ENCODE results near the gene SLC35E1.
A peak's percentile ranks its signal among the peaks of the same experiment; 100 is the strongest.

Gene SLC35E1

GRCh38 chr19:16587833-16588823 is 15.9 kb upstream of the SLC35E1 start:
- Histone ChIP-seq H3K27ac (peak overlapping the region; percentile 85), H3K9me3 (no peaks in the 10 kb centered on the region), H3K4me1 (ENCODE audit: control insufficient read depth in 1 of 2, insufficient read depth in 1 of 2, low read depth in 1 of 2, low read length in 1 of 2) (peaks cover 67 to 82% of the 10 kb centered on the region in 2 experiments), H3K36me3 (no peaks in the 10 kb centered on the region), H3K27me3 (no peaks in the 10 kb centered on the region), H3K4me3 (ENCODE audit: low read depth in 1 of 2, low read length in 1 of 2) (peak overlapping the region; percentile 30 to 45)
- no peak for TF ChIP-seq CTCF (IDR thresholded peaks at IDR 0.05)

DNA sequence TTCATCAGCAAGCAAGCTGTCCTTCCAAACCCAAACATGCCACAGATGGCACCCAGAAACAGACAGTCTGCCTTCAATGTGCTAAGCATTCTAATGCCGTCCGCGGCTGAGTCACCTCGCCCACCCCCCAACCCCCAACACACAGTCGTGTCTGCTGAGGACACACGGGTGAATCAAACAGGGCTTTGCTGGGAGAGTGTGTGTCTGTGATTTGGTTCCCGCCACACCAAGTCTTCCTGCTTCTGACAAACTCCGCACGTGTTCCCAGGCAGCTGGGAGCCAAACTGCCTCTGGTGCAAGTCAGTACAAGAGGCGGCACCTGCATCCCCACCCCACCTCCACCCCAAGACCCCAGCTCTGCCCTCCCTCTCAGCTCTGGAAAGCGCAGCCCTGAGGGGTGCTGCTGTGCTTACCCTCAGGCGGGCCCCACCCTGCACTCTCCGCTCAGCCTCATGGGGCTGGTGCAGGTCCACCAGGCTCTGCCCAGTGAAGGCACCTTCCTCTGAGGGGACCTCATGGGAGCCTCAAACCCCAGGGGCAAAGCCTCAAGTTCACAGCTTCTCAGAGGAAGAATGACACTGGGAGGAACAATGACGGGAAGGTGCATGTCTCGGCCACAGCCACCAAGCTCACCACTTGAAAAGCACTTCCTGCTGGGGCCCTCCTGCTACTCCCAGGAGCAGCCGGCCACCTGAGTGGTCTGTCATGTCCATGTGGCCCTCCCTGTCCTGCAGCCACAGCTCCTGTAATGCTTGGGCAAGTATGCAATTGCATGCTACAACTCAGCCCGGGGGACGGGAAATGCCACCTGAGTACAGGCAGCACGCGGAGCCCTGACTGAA is 15.0 kb upstream of the SLC35E1 start:
- H3K27ac ChIP-seq = peak overlapping the region; percentile 85
- H3K4me3 ChIP-seq (ENCODE audit: low read depth in 1 of 2, low read length in 1 of 2) = peak overlapping the region; percentile 30 to 45

DNA sequence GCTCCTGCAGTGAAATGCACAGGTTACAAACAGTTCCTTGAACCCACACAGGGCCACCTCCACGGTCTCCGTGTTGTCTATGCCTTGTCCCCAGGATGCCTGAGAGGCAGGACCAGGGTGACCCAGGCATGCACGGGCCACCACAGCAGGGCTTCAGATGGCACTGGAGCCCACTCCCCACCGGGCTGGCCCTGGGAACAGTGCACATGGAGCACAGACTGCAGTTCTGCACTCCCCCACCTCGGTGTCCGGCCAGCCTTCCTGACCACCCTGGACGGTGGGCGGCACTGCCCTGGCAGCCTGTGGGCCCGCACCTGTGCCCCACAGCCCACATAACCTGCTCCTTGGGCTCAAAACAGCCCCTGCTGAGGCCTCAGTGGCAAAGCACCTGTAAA is 14.3 kb upstream of the SLC35E1 start:
- no peak overlapping the region for H3K4me3 ChIP-seq (ENCODE audit: low read depth in 1 of 2, low read length in 1 of 2)
- peaks cover 67 to 76% of the 10 kb centered on the region in 2 experiments for H3K4me1 ChIP-seq (ENCODE audit: control insufficient read depth in 1 of 2, insufficient read depth in 1 of 2, low read depth in 1 of 2, low read length in 1 of 2)
- H3K27ac ChIP-seq = peak overlapping the region; percentile 85

More for the DNA sequence above, 15.0 kb upstream of the SLC35E1 start:
- TF ChIP-seq CTCF (IDR thresholded peaks at IDR 0.05) = no peak
- H3K36me3 ChIP-seq = no peaks in the 10 kb centered on the region
- H3K4me1 ChIP-seq (ENCODE audit: control insufficient read depth in 1 of 2, insufficient read depth in 1 of 2, low read depth in 1 of 2, low read length in 1 of 2) = peaks cover 67 to 76% of the 10 kb centered on the region in 2 experiments
- H3K9me3 ChIP-seq = no peaks in the 10 kb centered on the region
- H3K27me3 ChIP-seq = no peaks in the 10 kb centered on the region

DNA sequence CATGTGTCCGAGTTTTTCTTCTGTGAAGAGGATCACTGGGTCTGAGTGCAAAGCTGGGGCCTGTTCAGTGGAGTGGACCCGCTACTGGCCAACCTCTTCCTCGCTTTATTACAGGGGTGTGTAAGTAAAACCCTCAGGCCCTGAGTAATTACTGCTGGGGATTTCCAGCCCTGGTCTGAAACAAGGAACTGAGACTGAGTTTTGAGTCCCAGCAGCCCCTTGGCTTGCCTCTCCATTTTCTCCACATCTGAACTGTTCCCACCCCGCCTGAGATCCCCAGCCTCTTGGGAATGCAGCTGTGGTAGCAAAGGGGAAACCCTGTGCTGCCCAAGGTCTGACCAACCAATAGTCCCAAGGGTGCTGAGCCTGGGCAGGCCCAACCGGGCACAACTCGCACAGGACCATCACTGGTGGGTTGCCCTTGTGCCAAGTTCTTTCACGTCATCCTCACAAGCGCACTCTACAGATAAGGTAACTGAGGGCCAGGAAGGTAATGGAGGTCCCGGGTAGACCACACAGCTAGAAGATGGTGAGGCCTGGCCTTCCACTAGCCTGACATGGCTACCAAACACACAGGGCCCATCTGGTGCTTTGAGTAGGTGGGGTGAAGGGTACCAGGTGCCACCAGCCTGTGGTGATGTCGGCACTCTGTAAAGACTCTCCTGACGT is 13.7 kb upstream of the SLC35E1 start:
- Histone ChIP-seq H3K27ac (peak overlapping the region; percentile 85), H3K9me3 (no peaks in the 10 kb centered on the region), H3K4me3 (ENCODE audit: low read depth in 1 of 2, low read length in 1 of 2) (no peak overlapping the region), H3K4me1 (ENCODE audit: control insufficient read depth in 1 of 2, insufficient read depth in 1 of 2, low read depth in 1 of 2, low read length in 1 of 2) (peaks cover 67 to 76% of the 10 kb centered on the region in 2 experiments), H3K27me3 (no peaks in the 10 kb centered on the region), H3K36me3 (peaks cover 11% of the 10 kb centered on the region)
- no peak for TF ChIP-seq CTCF (IDR thresholded peaks at IDR 0.05)

More for the DNA sequence above, 14.3 kb upstream of the SLC35E1 start:
- Histone ChIP-seq H3K27me3 (no peaks in the 10 kb centered on the region), H3K9me3 (no peaks in the 10 kb centered on the region), H3K36me3 (peaks cover 7% of the 10 kb centered on the region)
- no peak for TF ChIP-seq CTCF (IDR thresholded peaks at IDR 0.05)
